Activated T-cell treated with anti-CD3 and anti-CD28 coated beads for 1 hour (primary cell): Measurements from ENCODE around the gene ZNF648.
"Not testable (repeated sequence)": the region's sequence is repeated elsewhere in the genome, so short reads cannot be mapped to it uniquely, and the experiment has no call there.

Experiments
- DNase-seq: peaks from one replicate; pipeline ENCODE4 v3.0.0-alpha.2; 2020; ENCODE audit warnings: low read depth

ZNF648 gene

DNA sequence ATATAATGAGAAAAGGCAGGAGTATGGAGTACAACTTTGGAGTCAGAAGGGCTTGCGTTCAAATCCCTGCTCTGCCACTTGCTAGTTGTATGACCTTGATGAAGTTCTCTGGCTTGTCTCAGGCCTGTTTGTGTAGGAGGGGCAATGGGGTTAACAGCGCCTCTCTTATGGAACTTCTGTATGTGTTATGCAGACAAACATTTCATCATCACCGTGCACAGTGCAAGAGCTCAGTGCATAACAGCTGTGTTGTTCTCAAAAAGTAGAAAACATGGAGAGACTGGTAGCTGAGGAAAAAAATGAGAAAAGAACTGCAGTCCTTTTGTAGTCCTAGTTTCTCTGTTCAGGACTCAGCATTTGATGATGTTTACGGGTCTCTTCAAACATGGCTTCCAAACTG is 10.4 kb upstream of the ZNF648 start:
- DNase-seq = no peak

DNA sequence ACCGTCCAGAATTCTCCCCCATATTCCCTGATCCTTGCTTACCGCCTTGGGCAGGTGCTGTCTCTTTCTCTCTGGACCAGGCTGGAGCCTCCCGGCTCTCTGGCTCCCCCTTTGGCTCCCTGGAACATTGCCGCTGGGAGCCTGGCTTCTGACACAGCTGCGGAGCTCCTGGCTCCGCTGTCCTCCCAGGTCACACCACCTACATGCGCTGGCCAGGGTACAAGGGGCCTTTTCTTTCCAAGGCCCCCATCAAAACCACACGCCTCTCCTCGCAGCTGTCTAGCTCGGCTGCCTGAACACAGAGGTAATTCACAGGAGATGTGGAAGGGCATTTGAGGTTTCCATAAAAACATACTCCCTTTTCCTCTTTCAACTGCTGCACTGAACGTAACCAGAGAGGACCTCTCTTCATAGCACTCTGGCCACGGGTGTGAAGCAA is 7.5 kb upstream of the ZNF648 start:
- DNase-seq = no peak

DNA sequence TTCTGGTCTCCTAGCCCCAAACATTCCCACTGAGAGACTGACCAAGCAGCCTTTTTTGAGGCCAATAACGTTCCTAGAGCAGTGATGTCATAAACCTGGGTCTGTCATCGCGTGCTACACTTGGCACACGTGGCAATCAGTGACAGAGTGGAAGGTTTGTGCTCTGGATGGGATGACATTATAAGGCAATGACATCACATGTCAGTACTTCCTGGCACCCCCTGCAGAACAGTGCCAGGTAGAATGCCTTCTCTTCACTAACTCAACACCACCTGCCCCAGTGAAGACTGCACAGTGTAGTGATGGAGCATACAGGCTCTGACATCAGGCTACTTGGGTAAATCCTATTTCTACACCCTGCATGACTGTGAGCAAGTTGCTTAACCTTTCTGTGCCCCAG is 5.4 kb upstream of the ZNF648 start:
- DNase-seq = no peak

DNA sequence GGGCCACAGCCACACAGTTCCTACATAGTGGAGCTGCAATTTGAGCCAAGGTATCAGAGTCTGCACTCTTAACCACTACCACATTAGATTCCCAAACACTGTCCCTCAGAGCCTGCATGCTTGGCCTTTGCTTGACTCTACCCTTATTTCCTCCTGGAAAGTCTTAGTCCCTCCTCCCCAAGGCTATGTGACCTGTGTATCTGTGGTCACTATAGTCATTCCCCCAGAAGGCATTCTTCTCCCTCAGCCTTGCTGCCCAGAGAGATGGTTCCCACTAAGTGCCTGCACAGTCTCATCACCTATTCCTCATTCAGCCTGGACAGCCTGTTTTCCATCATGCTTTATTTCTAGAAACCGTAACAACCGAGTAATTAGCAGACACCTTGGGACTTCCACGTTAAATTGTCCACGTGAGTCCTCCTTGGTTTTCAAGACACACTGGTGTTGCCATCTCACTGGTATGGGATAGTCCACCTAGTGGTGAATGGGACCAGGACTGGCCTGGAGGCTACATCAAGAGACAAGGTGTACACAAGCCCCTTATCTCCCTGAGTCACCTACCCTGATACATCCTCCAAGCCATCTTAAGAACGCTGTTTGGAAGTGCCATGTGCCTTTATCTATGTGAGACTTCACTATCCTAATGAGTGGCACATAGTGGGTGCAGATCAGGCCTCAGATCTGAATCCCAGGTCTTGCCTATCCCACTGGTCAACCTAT is 3.8 kb upstream of the ZNF648 start:
- DNase-seq = no peak

DNA sequence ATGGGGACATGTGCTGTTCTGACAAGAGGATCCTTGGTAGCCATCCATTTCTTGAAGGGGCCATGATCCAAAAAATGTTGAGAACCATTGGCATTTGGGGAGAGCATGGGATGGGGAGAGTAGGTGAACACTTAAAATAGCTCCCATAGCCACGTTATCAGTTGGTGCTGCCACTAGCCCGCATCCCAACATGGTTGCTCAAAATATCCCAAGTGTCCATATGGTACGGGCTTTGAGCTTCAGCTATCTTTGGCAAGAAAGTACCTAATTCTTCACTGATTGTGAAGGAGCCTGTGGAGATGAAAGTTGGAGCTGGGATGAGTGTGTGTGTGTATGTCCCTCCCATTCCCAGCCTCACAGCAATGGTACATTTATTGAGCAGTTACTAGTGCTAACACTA is 3.1 kb upstream of the ZNF648 start:
- no peak for DNase-seq

DNA sequence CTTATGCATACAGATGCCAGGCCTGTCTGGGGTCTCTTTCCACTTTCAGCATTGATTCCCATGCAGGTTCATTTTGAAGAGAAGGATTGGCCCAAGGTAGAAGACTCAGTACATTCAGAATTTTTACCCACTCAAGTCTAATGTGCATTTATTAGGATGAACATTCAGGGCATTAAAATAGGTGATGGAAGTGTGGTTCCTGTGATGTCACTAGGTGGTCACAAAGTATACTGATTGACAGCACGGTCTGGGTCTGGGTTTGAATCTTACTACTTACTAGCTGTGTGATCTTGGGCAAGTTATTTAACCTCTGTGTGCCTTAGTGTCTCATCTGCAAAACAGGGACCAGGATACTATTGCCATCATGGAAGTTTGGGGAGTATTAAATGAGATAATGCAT is 711 bp upstream of the ZNF648 start:
- DNase-seq = no peak

DNA sequence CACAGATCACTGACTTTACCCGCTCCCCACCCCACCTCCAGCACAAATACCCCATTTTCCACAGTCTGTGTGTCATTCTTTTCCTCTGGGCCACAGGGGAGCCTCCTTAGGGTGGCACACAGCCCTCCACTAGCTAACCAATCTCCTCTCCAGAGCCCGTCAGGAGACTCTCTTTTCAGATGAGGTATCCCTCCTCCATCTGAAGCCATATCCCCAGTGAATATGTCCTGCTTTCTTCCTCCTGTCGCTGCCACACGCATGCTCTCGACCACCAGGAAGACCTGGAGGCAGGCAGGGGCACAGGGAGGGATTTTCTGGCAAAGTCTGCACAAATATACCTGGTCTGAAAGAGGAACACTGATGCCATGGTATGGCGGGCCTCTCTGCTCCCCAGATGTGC is 635 bp downstream of the ZNF648 start:
- DNase-seq = no peak

DNA sequence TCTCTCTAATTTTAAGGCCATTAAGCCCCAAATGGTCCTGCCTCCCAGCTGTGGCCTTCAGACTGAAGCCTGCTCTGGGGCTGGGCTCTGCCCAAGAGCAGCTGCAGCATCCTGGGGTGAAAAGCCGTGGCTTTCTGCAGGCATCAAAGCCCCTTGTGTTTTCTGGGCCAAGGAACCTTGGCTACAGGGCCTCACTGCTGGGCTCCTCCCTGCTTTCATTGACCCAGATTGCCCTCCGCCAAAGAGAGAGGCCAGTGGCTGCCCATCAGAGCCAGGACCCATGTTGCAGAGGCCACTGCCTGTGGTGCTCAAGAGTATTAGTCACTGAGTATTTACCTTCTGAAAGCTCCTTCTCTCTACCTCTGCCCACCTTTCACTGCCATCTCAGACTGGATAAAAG is 1.6 kb downstream of the ZNF648 start:
- DNase-seq = no peak

DNA sequence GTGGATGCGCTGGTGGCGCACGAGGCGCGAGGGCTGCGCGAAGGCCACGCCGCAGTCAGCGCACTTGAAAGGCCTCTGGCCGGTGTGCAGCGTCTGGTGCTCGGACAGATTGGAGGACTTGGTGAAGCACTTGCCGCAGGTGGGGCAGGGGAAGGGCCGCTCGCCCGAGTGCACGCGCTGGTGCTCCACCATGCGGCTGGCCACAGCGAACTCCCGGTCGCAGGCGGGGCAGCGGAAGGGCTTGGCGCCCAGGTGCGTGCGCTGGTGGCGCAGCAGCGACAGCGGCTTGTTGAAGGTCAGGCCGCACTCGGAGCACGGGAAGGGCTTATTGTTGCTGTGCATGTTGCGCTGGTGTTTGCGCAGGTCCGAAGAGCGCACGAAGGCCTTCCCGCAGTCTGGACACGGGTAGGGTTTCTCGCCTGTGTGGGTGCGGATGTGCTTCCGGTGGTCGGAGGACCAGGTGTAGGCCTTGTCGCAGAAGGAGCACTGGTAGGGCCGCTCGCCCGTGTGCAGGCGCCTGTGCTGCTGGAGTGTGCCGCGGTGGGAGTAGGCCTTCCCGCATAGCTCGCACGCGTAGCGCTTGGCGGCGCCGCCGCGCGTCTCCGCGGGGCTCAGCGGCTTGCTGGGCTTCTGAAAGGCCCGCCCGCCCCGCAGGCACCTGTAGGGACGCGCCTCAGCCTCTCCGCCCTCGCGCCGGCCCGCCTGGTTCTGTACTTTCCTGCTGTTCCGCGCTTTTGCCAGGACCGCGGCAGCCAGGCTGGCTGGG is 4.7 kb downstream of the ZNF648 start:
- no peak for DNase-seq

DNA sequence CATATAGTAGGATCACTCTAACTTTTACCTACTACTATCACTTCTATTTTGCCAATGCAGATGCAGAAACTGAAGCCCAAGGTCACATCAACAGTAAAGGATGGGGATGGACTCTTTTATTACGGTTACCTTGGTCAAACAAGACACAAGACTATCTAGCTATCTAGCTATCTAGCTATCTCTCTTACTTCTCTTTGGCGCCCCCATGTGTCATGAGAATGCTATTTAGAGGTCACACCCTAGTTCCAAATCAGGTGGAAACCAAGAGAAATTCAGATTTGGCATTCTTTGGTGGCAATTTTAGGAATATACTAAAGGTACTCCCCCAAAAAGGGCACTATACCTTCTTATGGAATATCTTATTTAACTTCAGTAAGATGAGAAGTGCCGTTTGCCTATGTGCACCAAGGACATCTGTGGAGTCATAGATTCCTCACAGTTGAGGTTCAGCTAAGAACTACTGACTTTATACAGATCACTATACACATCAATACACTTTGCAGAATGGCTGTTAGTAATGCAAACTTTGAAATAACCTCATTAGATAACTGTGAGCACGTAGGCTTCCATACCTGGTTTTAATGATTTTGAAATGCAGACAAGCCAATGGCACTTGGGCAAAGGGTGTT is 6.7 kb downstream of the ZNF648 start:
- DNase-seq = peak; percentile 56

DNA sequence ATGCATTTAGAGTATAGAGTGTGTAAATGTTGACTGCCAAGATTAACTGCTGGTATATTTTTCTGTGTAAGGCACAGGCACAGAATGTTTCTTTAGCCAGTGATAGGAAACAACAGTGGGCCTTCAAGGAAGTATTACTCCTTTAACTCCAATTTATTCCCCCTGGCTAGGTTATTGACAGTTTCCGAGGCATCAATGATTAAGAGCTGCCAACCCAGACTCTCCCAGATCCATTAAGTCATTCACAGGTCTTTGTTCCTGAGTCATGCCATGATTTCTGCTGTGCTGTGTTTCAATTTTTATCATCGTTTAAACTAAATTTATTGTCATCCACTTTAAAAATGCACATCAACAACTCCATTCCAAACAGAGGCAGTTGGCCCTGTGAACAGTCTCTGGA is 9.2 kb downstream of the ZNF648 start:
- no peak for DNase-seq

DNA sequence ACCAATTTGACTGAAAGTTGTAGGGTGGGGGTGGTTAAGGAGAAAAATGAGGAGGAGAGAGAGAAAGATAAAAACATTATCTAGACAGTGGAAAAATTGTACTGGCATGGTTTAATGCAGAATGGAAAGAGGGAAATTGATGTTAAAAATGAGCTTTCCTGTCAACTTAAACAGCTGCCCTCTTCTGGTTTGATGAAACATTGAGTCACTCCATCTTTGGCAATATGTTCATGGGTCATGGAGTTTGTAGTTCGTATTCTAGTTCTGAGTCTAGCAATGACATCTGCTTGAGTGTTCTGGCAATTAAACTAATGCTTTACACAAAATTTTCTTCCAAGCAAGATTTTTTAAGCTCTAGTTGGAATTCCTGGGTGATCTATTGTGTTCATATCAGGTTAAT is 9.6 kb downstream of the ZNF648 start:
- no peak for DNase-seq

DNA sequence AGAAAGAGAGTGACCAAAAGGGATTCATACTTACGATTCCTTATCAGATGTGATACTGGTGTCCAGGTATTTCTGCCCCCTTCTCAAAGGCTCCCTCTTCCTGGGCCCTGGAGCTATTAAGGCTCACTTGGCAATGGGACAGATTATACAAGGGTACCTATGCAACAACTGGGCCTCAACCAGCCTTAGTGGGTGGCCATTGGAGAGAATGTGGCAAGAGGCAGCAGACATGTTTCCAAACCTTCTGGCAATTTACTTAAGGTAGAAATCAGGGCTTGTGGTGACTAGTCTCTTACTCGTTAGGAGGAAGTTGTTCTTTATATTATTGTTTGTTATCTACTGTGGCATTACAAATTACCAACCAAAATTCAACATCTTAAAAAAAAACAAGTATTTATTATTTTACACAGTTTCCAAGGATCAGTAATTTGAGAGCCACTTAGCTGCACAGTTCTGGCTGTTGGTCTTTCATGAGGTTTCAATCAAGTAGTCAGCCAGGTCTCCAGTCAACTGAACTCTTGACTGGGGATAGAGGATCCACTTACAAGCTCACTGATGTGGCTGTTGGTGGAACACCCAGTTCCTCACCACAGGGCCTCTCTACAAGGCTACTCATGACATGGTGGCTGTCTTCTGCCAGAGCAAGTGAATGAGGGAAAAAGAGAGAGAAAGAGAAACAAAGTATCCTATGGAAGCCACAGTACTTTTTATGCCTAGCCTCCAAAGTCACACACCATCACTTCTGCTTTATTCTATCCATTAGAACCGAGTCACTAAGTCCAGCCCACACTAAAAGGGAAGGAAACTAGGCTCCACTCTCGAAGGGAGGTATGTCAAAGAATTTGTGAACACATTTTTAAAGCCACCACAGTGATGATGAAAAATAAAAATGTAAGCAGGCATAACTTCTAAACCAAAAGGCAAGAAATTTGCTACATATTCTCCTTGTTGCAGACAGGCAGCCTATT is 10.7 kb downstream of the ZNF648 start:
- no peak for DNase-seq

DNA sequence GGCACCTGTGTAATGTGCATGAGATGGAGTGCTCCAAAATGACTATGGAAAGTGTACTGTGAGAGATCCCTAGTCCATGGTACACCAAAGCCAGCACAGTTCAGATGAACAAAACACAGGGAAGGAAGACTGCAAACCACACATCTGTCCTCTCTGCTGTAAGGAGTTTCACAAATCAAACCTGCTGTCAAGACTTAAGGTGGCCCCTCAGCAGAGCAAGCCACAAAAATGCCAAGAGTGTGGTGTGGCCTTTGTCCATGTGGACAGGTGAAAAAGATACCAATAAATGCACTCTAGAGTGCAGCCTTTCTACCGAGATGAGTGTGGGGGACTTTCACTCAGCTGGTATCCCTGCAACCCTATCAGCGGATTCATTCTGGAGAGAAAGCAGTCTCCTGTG is 12.9 kb downstream of the ZNF648 start:
- DNase-seq = no peak

DNA sequence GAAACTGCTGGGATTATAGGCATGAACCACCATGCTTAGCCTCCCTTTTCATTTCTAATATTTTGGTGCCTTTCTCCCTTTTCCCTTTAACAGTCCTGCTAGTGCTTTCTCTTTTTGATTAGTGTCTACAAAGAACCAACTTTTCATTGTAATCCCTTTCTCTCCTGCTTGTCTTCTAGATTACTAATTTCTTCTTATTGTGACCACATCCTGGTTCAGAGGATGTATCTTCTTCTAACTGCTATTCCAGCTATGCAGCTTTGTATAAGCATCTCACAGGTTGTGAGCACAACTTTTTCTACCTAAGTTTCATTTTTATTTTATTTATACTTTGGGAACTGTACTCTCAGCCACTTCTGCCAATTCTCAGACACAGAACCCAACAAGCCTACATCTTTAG is 14.7 kb downstream of the ZNF648 start:
- DNase-seq = no peak

DNA sequence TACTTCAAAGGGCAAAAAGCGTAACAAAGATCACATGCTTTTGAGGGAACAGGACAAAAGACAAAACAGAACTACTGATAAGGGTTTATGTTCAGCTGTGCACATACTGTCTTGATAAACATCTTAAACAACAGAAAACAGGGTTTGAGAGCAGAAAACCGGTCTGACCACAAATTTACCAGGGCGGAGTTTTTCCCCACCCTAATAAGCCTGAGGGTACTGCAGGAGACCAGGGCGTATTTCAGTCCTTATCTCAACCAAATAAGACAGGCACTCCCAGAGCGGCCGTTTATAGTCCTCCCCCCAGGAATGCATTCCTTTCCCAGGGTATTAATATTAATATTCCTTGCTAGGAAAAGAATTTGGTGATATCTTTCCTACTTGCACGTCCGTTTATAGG is 16.0 kb downstream of the ZNF648 start:
- not testable (repeated sequence) for DNase-seq

DNA sequence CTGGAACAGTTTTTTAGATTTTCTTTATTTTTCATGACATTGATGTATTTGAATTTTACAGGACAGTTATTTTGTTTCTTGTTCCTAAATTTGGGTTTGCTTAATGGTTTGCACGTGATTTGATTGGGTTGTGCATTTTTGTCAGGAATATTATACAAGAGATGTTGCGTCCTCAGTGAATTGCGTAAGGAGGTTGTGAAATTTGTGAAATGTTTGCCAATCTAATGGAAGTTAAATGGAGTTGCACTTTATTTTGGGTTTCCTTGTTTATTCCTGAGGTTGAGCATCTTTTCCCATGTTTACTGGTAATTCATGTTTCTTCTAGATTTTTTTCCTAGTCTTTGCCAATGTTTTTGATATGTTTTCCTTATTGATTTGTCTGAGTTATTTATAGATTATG is 19.9 kb downstream of the ZNF648 start:
- DNase-seq = no peak

DNA sequence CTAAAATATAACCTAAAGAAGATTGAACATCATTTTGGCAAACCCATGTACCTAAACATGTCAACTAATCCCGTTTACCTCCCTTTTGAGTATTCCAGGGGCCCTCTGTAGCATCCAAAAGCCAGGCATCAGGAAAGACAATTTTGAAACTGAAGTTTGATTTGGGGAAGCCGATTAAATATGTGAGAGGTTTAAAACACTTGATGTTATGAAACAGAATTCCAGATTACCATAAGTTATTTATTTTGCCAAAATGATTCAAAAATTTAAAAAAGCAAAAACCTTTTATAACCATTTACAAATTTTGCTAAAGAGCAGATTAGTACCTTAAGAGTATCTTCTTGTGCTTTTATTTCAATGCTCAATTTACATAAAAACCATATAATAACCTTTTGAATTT is 23.3 kb downstream of the ZNF648 start:
- no peak for DNase-seq

DNA sequence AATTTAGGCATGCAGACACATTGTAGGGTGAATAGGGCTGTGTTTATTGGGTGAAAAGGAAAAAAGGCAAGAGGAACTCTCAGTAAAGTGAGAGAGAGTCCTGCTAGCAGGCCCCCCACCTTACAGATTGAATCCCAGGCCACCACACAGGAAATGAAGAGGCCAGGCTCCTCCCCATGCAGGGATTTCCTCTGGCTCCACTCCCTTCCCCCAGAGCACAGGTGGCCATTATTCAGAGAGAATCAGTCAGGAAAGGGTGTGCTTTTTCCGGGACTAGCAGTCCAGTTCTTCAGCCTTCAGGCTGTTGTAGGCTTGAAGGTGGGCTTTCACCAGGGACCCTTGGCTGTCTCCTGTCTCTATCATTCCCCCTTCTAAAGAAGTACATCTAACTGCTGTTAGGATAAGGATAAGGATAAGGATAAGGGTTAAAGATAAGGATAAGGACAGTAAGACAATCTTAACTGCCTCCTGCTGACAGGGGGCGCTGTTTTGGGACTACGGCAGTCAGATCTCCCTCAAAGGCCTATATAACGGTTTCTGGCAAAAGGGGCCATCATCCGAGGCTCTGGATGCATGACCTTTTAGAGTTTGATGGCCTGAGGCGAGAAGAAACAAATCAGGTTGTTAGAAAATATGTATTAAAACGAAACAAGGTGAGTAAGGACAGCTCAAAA is 26.3 kb downstream of the ZNF648 start:
- no peak for DNase-seq

DNA sequence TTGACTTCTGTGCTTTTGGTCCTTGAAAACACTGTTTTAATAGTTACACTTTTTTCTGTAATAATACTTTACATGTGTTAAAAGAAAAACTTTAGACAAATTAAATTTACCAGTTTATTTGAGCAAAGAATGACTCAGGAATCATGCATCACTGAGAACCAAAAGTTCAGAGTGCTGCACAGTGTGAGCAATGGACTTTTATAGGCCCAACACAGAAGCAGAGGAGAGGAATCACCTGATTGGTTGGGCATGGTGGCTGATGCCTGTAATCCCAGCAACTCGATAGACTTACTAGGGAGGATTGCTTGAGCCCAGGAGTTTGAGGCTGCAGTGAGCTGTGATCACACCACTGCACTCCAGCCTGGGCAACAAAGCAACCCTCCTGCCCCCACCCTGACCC is 29.3 kb downstream of the ZNF648 start:
- no peak for DNase-seq
